HG02885 (cell line): ENCODE data around the gene RHBDD3.
"Not testable (repeated sequence)": the region's sequence is repeated elsewhere in the genome, so short reads cannot be mapped to it uniquely, and the experiment has no call there.

Experiments
- ATAC-seq: cut with Tn5 transposase; IDR thresholded peaks from one replicate; pipeline ENCODE4 v1.9.1; 2021; ENCODE audit warnings: mild to moderate bottlenecking; ENCODE audit not compliant: unreplicated experiment, poor library complexity

Gene RHBDD3

GRCh38 chr22:29219881-29220670, 47.7 kb downstream of the RHBDD3 start:
- no peak for ATAC-seq

GRCh38 chr22:29219409-29219782, 48.4 kb downstream of the RHBDD3 start:
- not testable (repeated sequence) for ATAC-seq

- ATAC-seq = no peak
Observed at GRCh38 chr22:29218758-29219408, 48.9 kb downstream of the RHBDD3 start.

- ATAC-seq = no peak
Observed at GRCh38 chr22:29217827-29218757, 49.7 kb downstream of the RHBDD3 start.

- no peak for ATAC-seq
Observed at GRCh38 chr22:29216873-29217666, 50.7 kb downstream of the RHBDD3 start.

- no peak for ATAC-seq
Observed at GRCh38 chr22:29216011-29216872, 51.5 kb downstream of the RHBDD3 start.

GRCh38 chr22:29215012-29215860, 52.5 kb downstream of the RHBDD3 start:
- no peak for ATAC-seq

GRCh38 chr22:29214232-29214631, 53.5 kb downstream of the RHBDD3 start:
- ATAC-seq = no peak

- no peak for ATAC-seq
Observed at GRCh38 chr22:29213493-29213892, 54.3 kb downstream of the RHBDD3 start.

- no peak for ATAC-seq
Observed at GRCh38 chr22:29212743-29213142, 55.0 kb downstream of the RHBDD3 start.

GRCh38 chr22:29211466-29211865, 56.3 kb downstream of the RHBDD3 start:
- no peak for ATAC-seq

- no peak for ATAC-seq
Observed at GRCh38 chr22:29211066-29211465, 56.7 kb downstream of the RHBDD3 start.
